Breast epithelium (tissue), 4 donors: ENCODE data around the gene LILRB4. TPM values are rescaled to one million over a fixed set of nuclear protein-coding genes. Genes with fewer than 3 reads are reported as not detected.
"Not testable (repeated sequence)": the region's sequence is repeated elsewhere in the genome, so short reads cannot be mapped to it uniquely, and the experiment has no call there.

ENCODE experiments used
- DNase-seq, 2 donors: peaks; one replicate each; pipeline ENCODE4 v3.0.0-alpha.2; 2019; ENCODE audit warnings: low spot score in 2 of 2
- H3K27ac ChIP-seq, 2 donors: fragments of 200-600 bp; sonication (generic) in 1 of 2; one replicate each; pipeline ENCODE4 v1.5.1; 2016 to 2019; ENCODE audit warnings: mild to moderate bottlenecking in 1 of 2
- H3K27me3 ChIP-seq, 2 donors: fragments of 200-600 bp; sonication (generic) in 1 of 2; one replicate each; pipeline versions ENCODE4 v1.5.1 to v1.6.0; 2017 to 2019; ENCODE audit warnings: control low read depth in 1 of 2, mild to moderate bottlenecking in 1 of 2
- H3K36me3 ChIP-seq: fragments of 200-600 bp; one replicate; pipeline ENCODE4 v1.5.1; 2019
- H3K4me1 ChIP-seq, 2 donors: fragments of 200-600 bp; sonication (generic); one replicate each; pipeline ENCODE4 v1.5.1; 2016 to 2019; ENCODE audit warnings: control low read depth in 1 of 2
- H3K4me3 ChIP-seq, 3 donors: fragments of 200-600 bp; sonication (generic); 1 replicate in 2 of 3; 2 replicates in 1 of 3; pipeline ENCODE4 v1.5.1; 2016 to 2019; ENCODE audit warnings: mild to moderate bottlenecking in 3 of 3, moderate library complexity in 2 of 3
- H3K9me3 ChIP-seq, 2 donors: fragments of 200-600 bp; sonication (generic) in 1 of 2; one replicate each; pipeline ENCODE4 v1.5.1; 2016 to 2019; ENCODE audit warnings: control low read depth in 1 of 2
- CTCF ChIP-seq, 3 donors: fragments of 450-650 bp; IDR thresholded peaks; one replicate each; pipeline ENCODE4 v1.5.1; 2016 to 2017; ENCODE audit warnings: antibody characterized with exemption in 3 of 3, mild to moderate bottlenecking in 3 of 3, moderate library complexity in 3 of 3
- POLR2A ChIP-seq: fragments of 450-650 bp; IDR thresholded peaks from one replicate; pipeline ENCODE4 v1.6.1; 2016; ENCODE audit warnings: antibody characterized with exemption, mild to moderate bottlenecking, moderate library complexity
- POLR2AphosphoS5 ChIP-seq, 3 donors: sonication (generic); formaldehyde crosslinking; IDR thresholded peaks; one replicate each; pipeline ENCODE4 v1.6.1; 2017; ENCODE audit warnings: antibody characterized with exemption in 3 of 3
- intact Hi-C: fragments of 100-400 bp; cut with DNase I; formaldehyde crosslinking; loops from one replicate; pipeline ENCODE4 v1.15.1; 2023; ENCODE audit warnings: low total_unique reads
- total RNA-seq, 3 donors: library from RNA; depleted of rRNA; stranded (reverse); fragments of >200 nt; gene quantifications; one replicate each; pipeline ENCODE4 v1.1.0, GENCODE V29; 2016

LILRB4 gene
- total RNA-seq, 3 donors from 2014 or later: 1.3 to 17.6 (median 10.1) TPM

- Histone ChIP-seq H3K9me3 (no peaks in the 10 kb centered on the region), H3K4me3 (no peak overlapping the region), H3K36me3 (no peaks in the 10 kb centered on the region), H3K27me3 (peaks cover 0 to 29% of the 10 kb centered on the region in 2 donors), H3K4me1 (no peaks in the 10 kb centered on the region), H3K27ac (no peak overlapping the region)
- TF ChIP-seq POLR2A (no peak), POLR2AphosphoS5 (IDR thresholded peaks at IDR 0.05) (no peak), CTCF (IDR thresholded peaks at IDR 0.05) (no peak)
- intact Hi-C loops: no loop called here
- no peak for DNase-seq
Measured at GRCh38 chr19:54692298-54692615, 29.5 kb downstream of the LILRB4 start.

GRCh38 chr19:54694648-54695047, 31.9 kb downstream of the LILRB4 start:
- Histone ChIP-seq H3K27me3 (peaks cover 0 to 29% of the 10 kb centered on the region in 2 donors), H3K4me1 (no peaks in the 10 kb centered on the region), H3K9me3 (no peaks in the 10 kb centered on the region), H3K27ac (no peak overlapping the region), H3K36me3 (no peaks in the 10 kb centered on the region), H3K4me3 (no peak overlapping the region)
- no peak for TF ChIP-seq POLR2A
- TF ChIP-seq POLR2AphosphoS5 (IDR thresholded peaks at IDR 0.05): no peak
- no peak for TF ChIP-seq CTCF (IDR thresholded peaks at IDR 0.05)
- intact Hi-C loops: no loop called here
- no peak for DNase-seq

- Histone ChIP-seq H3K27ac (no peak overlapping the region), H3K27me3 (peaks cover 0 to 34% of the 10 kb centered on the region in 2 donors), H3K4me1 (no peaks in the 10 kb centered on the region), H3K9me3 (no peaks in the 10 kb centered on the region), H3K36me3 (no peaks in the 10 kb centered on the region), H3K4me3 (no peak overlapping the region)
- no peak for TF ChIP-seq POLR2AphosphoS5 (IDR thresholded peaks at IDR 0.05)
- TF ChIP-seq POLR2A: no peak
- TF ChIP-seq CTCF (IDR thresholded peaks at IDR 0.05): no peak
- DNase-seq: no peak
- intact Hi-C loops: no loop called here
Measured at GRCh38 chr19:54696117-54696548, 33.3 kb downstream of the LILRB4 start.

GRCh38 chr19:54696766-54697165, 34.0 kb downstream of the LILRB4 start:
- no peak for DNase-seq
- TF ChIP-seq POLR2AphosphoS5 (IDR thresholded peaks at IDR 0.05) (no peak), POLR2A (no peak), CTCF (IDR thresholded peaks at IDR 0.05) (no peak)
- Histone ChIP-seq H3K36me3 (no peaks in the 10 kb centered on the region), H3K4me3 (no peak overlapping the region), H3K27me3 (peaks cover 0 to 30% of the 10 kb centered on the region in 2 donors), H3K9me3 (no peaks in the 10 kb centered on the region), H3K4me1 (no peaks in the 10 kb centered on the region), H3K27ac (no peak overlapping the region)
- intact Hi-C loops: no loop called here

- H3K36me3 ChIP-seq, H3K27ac ChIP-seq, intact Hi-C loops, DNase-seq, H3K9me3 ChIP-seq, H3K4me3 ChIP-seq, H3K4me1 ChIP-seq: not testable (repeated sequence)
- H3K27me3 ChIP-seq: peaks cover 0 to 28% of the 10 kb centered on the region in 2 donors
Measured at GRCh38 chr19:54697716-54698115, 34.9 kb downstream of the LILRB4 start.

- no peaks in the 10 kb centered on the region for H3K4me1 ChIP-seq
- H3K4me3 ChIP-seq: no peak overlapping the region
- no peaks in the 10 kb centered on the region for H3K36me3 ChIP-seq
- H3K27ac ChIP-seq: no peak overlapping the region
- intact Hi-C loops: no loop called here
- peaks cover 0 to 23% of the 10 kb centered on the region in 2 donors for H3K27me3 ChIP-seq
- H3K9me3 ChIP-seq: no peaks in the 10 kb centered on the region
- no peak for DNase-seq
- no peak for TF ChIP-seq POLR2AphosphoS5 (IDR thresholded peaks at IDR 0.05)
- TF ChIP-seq POLR2A: no peak
- no peak for TF ChIP-seq CTCF (IDR thresholded peaks at IDR 0.05)
Measured at GRCh38 chr19:54704928-54705327, 42.1 kb downstream of the LILRB4 start.
